SK-N-SH treated with all-trans-retinoic acid at 6 μM for 48 hours (cell line): ENCODE results near the gene TLCD4.

Experiments
- ATAC-seq: fragments of 200-7000 bp; cut with Tn5 transposase; 3 replicates; pipeline ENCODE4 v1.9.1; 2020; ENCODE audit warnings: mild to moderate bottlenecking, moderate library complexity
- ARNTL ChIP-seq: fragments of 450-650 bp; formaldehyde crosslinking; IDR thresholded peaks from 2 replicates; pipeline ENCODE4 v1.5.0; 2020; ENCODE audit warnings: low read depth, mild to moderate bottlenecking, moderate library complexity, borderline replicate concordance
- BACH2 ChIP-seq: fragments of 250-450 bp; sonication (Bioruptor Pico); IDR thresholded peaks from 2 replicates; pipeline ENCODE4 v1.9.0; 2021; ENCODE audit warnings: mild to moderate bottlenecking, borderline replicate concordance
- CSDC2 ChIP-seq: fragments of 250-450 bp; sonication (Bioruptor Pico); IDR thresholded peaks from 2 replicates; pipeline ENCODE4 v1.5.0; 2020; ENCODE audit warnings: mild to moderate bottlenecking, moderate library complexity
- ESRRG ChIP-seq: fragments of 250-450 bp; sonication (Bioruptor Pico); IDR thresholded peaks from 2 replicates; pipeline ENCODE4 v1.6.1; 2021; ENCODE audit warnings: mild to moderate bottlenecking
- GLIS3 ChIP-seq: fragments of 250-450 bp; sonication (Bioruptor Pico); IDR thresholded peaks from 2 replicates; pipeline ENCODE4 v1.5.0; 2020; ENCODE audit warnings: mild to moderate bottlenecking, moderate library complexity
- ISL1 ChIP-seq: fragments of 250-450 bp; sonication (Bioruptor Pico); IDR thresholded peaks from 2 replicates; pipeline ENCODE4 v2.1.2; 2022; ENCODE audit warnings: mild to moderate bottlenecking, moderate library complexity
- OSR1 ChIP-seq: fragments of 250-450 bp; sonication (Bioruptor Pico); IDR thresholded peaks from 2 replicates; pipeline ENCODE4 v1.8.0; 2022; ENCODE audit warnings: moderate library complexity, mild to moderate bottlenecking, inconsistent platforms
- PPARA ChIP-seq: fragments of 250-450 bp; sonication (Bioruptor Pico); IDR thresholded peaks from 2 replicates; pipeline ENCODE4 v1.5.0; 2020; ENCODE audit warnings: mild to moderate bottlenecking, borderline replicate concordance
- RARB ChIP-seq: fragments of 250-450 bp; sonication (Bioruptor Pico); IDR thresholded peaks from 2 replicates; pipeline ENCODE4 v1.8.0; 2021; ENCODE audit warnings: mild to moderate bottlenecking, moderate library complexity
- SNAI2 ChIP-seq: fragments of 250-450 bp; sonication (Bioruptor Pico); IDR thresholded peaks from 2 replicates; pipeline ENCODE4 v1.5.0; 2020; ENCODE audit warnings: mild to moderate bottlenecking, moderate library complexity
- TCF4 ChIP-seq: fragments of 250-450 bp; sonication (Bioruptor Pico); IDR thresholded peaks from 2 replicates; pipeline ENCODE4 v1.8.0; 2021; ENCODE audit warnings: mild to moderate bottlenecking, moderate library complexity, borderline replicate concordance
- TOX ChIP-seq: fragments of 250-450 bp; sonication (Bioruptor Pico); IDR thresholded peaks from 2 replicates; pipeline ENCODE4 v1.8.0; 2021; ENCODE audit warnings: mild to moderate bottlenecking, moderate library complexity, borderline replicate concordance
- ZC3H10 ChIP-seq: fragments of 250-450 bp; sonication (Bioruptor Pico); IDR thresholded peaks from 2 replicates; pipeline ENCODE4 v1.5.1; 2021; ENCODE audit warnings: mild to moderate bottlenecking, moderate library complexity
- ZFP3 ChIP-seq: fragments of 250-450 bp; sonication (Bioruptor Pico); IDR thresholded peaks from 2 replicates; pipeline ENCODE4 v1.5.0; 2020; ENCODE audit warnings: mild to moderate bottlenecking, moderate library complexity
- ZFP30 ChIP-seq: fragments of 450-650 bp; formaldehyde crosslinking; IDR thresholded peaks from 2 replicates; pipeline ENCODE4 v1.5.0; 2022; ENCODE audit warnings: mild to moderate bottlenecking, moderate library complexity
- ZNF565 ChIP-seq: fragments of 450-650 bp; formaldehyde crosslinking; conservative IDR thresholded peaks from 2 replicates; pipeline ENCODE4 v1.5.0; 2020; ENCODE audit warnings: low read depth, mild to moderate bottlenecking, moderate library complexity
- ZNF70 ChIP-seq: fragments of 450-650 bp; formaldehyde crosslinking; IDR thresholded peaks from 2 replicates; pipeline ENCODE4 v1.5.0; 2020; ENCODE audit warnings: mild to moderate bottlenecking, moderate library complexity
- TF ChIP-seq, protein P1 (sequence below): fragments of 250-450 bp; sonication (Bioruptor Pico); IDR thresholded peaks from 2 replicates; pipeline ENCODE4 v1.5.0; 2020; ENCODE audit warnings: mild to moderate bottlenecking, moderate library complexity
- TF ChIP-seq, protein P2 (sequence below): fragments of 250-450 bp; sonication (Bioruptor Pico); IDR thresholded peaks from 2 replicates; pipeline ENCODE4 v1.5.1; 2020; ENCODE audit warnings: low read depth, mild to moderate bottlenecking, moderate library complexity
- TF ChIP-seq, protein P3 (sequence below): fragments of 250-450 bp; sonication (Bioruptor Pico); IDR thresholded peaks from 2 replicates; pipeline ENCODE4 v1.5.1; 2021; ENCODE audit warnings: mild to moderate bottlenecking, moderate library complexity
- TF ChIP-seq, protein P4 (sequence below): fragments of 250-450 bp; sonication (Bioruptor Pico); IDR thresholded peaks from 2 replicates; pipeline ENCODE4 v1.8.0; 2020; ENCODE audit warnings: mild to moderate bottlenecking, moderate library complexity, borderline replicate concordance
- TF ChIP-seq, protein P5 (sequence below): fragments of 250-450 bp; sonication (Bioruptor Pico); IDR thresholded peaks from 2 replicates; pipeline ENCODE4 v1.8.0; 2021; ENCODE audit warnings: low read depth, mild to moderate bottlenecking, moderate library complexity, borderline replicate concordance

Gene TLCD4

DNA sequence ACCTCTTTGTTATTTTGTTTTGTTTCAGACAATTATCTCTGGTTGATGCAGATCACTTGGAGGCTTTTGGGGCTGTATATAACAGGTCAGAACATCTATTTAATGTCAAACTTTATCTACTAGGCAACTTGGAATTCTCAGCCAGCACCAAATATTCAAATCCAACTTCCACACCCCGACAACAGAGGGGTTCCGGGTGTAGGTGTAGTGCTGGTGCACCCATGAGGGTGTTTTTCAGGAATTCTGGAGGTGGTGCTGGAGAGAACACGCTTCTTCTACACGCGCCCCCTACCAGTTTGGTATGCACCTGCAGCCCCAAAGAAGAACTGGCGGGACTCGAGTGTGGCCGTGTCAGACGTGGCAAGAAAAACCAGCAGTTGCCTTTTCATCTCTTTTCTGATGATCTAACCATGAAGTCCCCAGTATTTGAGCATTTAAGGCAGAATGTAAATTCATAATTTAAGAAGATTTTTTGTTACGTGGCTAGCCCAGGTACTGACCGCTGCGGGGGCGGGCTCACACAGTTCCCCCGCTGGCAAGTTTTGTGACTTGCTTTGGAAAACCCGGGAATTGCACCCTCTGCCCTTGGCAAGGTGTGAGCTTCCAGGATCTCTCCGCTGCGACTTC is 462 bp upstream of the TLCD4 start:
- TF ChIP-seq ARNTL (CRISPR knock-in tag) (no peak), TCF4 (CRISPR knock-in tag) (0 out of 2 replicates have a peak, but pooled peaks have one; percentile 18), ZNF70 (CRISPR knock-in tag) (peak; percentile 86), TOX (CRISPR knock-in tag) (no peak)
- TF ChIP-seq, protein P1, sequence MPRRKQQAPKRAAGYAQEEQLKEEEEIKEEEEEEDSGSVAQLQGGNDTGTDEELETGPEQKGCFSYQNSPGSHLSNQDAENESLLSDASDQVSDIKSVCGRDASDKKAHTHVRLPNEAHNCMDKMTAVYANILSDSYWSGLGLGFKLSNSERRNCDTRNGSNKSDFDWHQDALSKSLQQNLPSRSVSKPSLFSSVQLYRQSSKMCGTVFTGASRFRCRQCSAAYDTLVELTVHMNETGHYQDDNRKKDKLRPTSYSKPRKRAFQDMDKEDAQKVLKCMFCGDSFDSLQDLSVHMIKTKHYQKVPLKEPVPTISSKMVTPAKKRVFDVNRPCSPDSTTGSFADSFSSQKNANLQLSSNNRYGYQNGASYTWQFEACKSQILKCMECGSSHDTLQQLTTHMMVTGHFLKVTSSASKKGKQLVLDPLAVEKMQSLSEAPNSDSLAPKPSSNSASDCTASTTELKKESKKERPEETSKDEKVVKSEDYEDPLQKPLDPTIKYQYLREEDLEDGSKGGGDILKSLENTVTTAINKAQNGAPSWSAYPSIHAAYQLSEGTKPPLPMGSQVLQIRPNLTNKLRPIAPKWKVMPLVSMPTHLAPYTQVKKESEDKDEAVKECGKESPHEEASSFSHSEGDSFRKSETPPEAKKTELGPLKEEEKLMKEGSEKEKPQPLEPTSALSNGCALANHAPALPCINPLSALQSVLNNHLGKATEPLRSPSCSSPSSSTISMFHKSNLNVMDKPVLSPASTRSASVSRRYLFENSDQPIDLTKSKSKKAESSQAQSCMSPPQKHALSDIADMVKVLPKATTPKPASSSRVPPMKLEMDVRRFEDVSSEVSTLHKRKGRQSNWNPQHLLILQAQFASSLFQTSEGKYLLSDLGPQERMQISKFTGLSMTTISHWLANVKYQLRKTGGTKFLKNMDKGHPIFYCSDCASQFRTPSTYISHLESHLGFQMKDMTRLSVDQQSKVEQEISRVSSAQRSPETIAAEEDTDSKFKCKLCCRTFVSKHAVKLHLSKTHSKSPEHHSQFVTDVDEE (CRISPR knock-in tag) = no peak
- TF ChIP-seq, all 23 proteins: peak for 2
- ATAC-seq = peak; percentile 85

DNA sequence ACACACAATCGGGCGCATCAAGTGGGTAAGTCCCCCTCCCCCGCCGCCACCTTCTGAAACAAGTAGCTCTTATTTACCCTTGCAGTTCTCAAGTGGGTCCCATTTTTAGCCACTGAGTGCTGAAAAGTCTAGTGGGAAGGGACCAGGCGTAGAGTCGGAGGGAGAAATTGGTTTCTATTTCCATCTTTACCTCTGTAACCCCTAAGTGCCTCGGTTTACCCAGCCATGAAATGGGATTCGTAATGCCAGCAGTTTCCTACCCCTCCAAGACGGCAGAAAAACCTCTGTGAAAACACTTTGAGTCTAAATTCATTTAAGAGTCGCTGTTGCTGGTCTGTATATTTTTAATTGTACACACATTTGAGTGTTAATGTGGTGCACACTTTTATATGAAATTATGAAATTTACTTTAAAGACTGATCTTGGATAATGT is 928 bp downstream of the TLCD4 start:
- TF ChIP-seq ZFP30 (CRISPR knock-in tag) (no peak), CSDC2 (CRISPR knock-in tag) (no peak), TCF4 (CRISPR knock-in tag) (no peak), ESRRG (CRISPR knock-in tag) (no peak), RARB (no peak), ISL1 (CRISPR knock-in tag) (no peak), ARNTL (CRISPR knock-in tag) (no peak), ZFP3 (CRISPR knock-in tag) (no peak), ZC3H10 (no peak), ZNF70 (CRISPR knock-in tag) (no peak), PPARA (CRISPR knock-in tag) (no peak), SNAI2 (no peak), BACH2 (CRISPR knock-in tag) (no peak)
- TF ChIP-seq, protein P2, sequence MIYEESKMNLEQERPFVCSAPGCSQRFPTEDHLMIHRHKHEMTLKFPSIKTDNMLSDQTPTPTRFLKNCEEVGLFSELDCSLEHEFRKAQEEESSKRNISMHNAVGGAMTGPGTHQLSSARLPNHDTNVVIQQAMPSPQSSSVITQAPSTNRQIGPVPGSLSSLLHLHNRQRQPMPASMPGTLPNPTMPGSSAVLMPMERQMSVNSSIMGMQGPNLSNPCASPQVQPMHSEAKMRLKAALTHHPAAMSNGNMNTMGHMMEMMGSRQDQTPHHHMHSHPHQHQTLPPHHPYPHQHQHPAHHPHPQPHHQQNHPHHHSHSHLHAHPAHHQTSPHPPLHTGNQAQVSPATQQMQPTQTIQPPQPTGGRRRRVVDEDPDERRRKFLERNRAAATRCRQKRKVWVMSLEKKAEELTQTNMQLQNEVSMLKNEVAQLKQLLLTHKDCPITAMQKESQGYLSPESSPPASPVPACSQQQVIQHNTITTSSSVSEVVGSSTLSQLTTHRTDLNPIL (CRISPR knock-in tag) = no peak
- TF ChIP-seq, protein P3, sequence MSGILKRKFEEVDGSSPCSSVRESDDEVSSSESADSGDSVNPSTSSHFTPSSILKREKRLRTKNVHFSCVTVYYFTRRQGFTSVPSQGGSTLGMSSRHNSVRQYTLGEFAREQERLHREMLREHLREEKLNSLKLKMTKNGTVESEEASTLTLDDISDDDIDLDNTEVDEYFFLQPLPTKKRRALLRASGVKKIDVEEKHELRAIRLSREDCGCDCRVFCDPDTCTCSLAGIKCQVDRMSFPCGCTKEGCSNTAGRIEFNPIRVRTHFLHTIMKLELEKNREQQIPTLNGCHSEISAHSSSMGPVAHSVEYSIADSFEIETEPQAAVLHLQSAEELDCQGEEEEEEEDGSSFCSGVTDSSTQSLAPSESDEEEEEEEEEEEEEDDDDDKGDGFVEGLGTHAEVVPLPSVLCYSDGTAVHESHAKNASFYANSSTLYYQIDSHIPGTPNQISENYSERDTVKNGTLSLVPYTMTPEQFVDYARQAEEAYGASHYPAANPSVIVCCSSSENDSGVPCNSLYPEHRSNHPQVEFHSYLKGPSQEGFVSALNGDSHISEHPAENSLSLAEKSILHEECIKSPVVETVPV (CRISPR knock-in tag) = no peak
- TF ChIP-seq, protein P4, sequence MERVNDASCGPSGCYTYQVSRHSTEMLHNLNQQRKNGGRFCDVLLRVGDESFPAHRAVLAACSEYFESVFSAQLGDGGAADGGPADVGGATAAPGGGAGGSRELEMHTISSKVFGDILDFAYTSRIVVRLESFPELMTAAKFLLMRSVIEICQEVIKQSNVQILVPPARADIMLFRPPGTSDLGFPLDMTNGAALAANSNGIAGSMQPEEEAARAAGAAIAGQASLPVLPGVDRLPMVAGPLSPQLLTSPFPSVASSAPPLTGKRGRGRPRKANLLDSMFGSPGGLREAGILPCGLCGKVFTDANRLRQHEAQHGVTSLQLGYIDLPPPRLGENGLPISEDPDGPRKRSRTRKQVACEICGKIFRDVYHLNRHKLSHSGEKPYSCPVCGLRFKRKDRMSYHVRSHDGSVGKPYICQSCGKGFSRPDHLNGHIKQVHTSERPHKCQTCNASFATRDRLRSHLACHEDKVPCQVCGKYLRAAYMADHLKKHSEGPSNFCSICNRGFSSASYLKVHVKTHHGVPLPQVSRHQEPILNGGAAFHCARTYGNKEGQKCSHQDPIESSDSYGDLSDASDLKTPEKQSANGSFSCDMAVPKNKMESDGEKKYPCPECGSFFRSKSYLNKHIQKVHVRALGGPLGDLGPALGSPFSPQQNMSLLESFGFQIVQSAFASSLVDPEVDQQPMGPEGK = no peak
- TF ChIP-seq, protein P1 (CRISPR knock-in tag) = no peak
- ATAC-seq = no peak

DNA sequence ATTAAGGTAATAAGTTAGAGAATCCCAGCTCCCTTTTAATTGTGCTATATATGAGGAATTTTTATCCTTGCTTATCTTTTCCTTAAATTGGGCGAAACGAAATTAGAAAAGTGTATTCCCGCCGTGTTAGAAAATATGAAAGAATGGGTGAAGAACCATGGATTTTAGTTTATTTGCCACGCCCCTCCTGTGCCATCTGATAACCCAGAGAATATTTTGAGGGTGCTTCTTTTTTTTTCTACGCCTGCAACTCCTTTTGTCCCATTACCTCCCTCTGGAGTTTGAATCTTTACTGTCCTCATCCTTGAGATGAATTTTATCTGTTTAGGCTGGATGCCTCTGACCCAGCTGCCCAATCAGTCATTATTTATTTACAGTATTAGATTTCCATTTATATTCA is 1.6 kb downstream of the TLCD4 start:
- ATAC-seq = no peak
- TF ChIP-seq, protein P5, sequence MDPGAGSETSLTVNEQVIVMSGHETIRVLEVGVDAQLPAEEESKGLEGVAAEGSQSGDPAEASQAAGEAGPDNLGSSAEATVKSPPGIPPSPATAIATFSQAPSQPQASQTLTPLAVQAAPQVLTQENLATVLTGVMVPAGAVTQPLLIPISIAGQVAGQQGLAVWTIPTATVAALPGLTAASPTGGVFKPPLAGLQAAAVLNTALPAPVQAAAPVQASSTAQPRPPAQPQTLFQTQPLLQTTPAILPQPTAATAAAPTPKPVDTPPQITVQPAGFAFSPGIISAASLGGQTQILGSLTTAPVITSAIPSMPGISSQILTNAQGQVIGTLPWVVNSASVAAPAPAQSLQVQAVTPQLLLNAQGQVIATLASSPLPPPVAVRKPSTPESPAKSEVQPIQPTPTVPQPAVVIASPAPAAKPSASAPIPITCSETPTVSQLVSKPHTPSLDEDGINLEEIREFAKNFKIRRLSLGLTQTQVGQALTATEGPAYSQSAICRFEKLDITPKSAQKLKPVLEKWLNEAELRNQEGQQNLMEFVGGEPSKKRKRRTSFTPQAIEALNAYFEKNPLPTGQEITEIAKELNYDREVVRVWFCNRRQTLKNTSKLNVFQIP (CRISPR knock-in tag) = no peak
- TF ChIP-seq GLIS3 (CRISPR knock-in tag) = no peak
- TF ChIP-seq ZNF70 (CRISPR knock-in tag) = no peak
- no peak for TF ChIP-seq ZC3H10
- TF ChIP-seq SNAI2 = no peak
- no peak for TF ChIP-seq ZFP30 (CRISPR knock-in tag)
- TF ChIP-seq, protein P4 = no peak
- no peak for TF ChIP-seq ZNF565 (CRISPR knock-in tag)
- no peak for TF ChIP-seq TCF4 (CRISPR knock-in tag)
- no peak for TF ChIP-seq PPARA (CRISPR knock-in tag)
- no peak for TF ChIP-seq RARB
- TF ChIP-seq CSDC2 (CRISPR knock-in tag) = no peak
- TF ChIP-seq BACH2 (CRISPR knock-in tag) = no peak
- no peak for TF ChIP-seq ARNTL (CRISPR knock-in tag)
- TF ChIP-seq ESRRG (CRISPR knock-in tag) = no peak
- no peak for TF ChIP-seq OSR1 (CRISPR knock-in tag)
